K562 (cell line): ENCODE measurements around the gene LCN12. TPM values are rescaled to one million over a fixed set of nuclear protein-coding genes. Genes with fewer than 3 reads are reported as not detected.

Source experiments
- ATAC-seq: fragments of 200-7000 bp; cut with Tn5 transposase; 3 replicates; pipeline ENCODE4 v1.9.1; 2020; ENCODE audit warnings: moderate library complexity
- BruUV-seq: library from RNA; stranded (reverse); fragments of 400-500 nt; replicated peaks from 2 replicates; lab custom pipeline; 2021; lab: Mats Ljungman, UMichigan
- CTCF ChIA-PET: fragments of 300-600 bp; formaldehyde crosslinking; extraction: SDS; loops from one replicate; lab custom pipeline; 2021; ENCODE audit warnings: low intra/inter-chr PET ratio; lab: Yijun Ruan, JAX
- POLR2A ChIA-PET: fragments of 300-600, 350-650 bp; sonication (Branson Sonifier 250); formaldehyde crosslinking; extraction: SDS; loops from one replicate; lab custom pipeline; 2021; ENCODE audit warnings: antibody characterized with exemption, inconsistent platforms; lab: Yijun Ruan, JAX
- DNase-seq, 4 experiments: peaks; one replicate each; pipeline versions ENCODE4 v3.0.0 to v3.0.0-alpha.2; 2011 to 2018; ENCODE audit warnings: low spot score in 3 of 4, mixed read lengths in 3 of 4; ENCODE audit errors: extremely low read depth in 1 of 4
- FAIRE-seq: peaks from 2 replicates; lab custom pipeline; 2011; peaks lifted over from hg19 to GRCh38; lab: Jason Lieb, UNC
- H2AFZ ChIP-seq: 2 replicates; pipeline ENCODE4 v1.6.0; 2011; ENCODE audit warnings: low read depth, low read length, control low read depth, inconsistent platforms
- H3K27ac ChIP-seq: fragments of 200-600 bp; 3 replicates; pipeline ENCODE4 v1.8.0; 2011; ENCODE audit warnings: low read depth, mild to moderate bottlenecking, control low read depth, inconsistent platforms, low read length, moderate library complexity, mixed read lengths; ENCODE audit errors: extremely low read depth
- H3K27me3 ChIP-seq, 2 experiments: fragments of 300-600 bp in 1 of 2; 2 replicates in 1 of 2; 3 replicates in 1 of 2; pipeline versions ENCODE4 v1.6.0 to v1.8.0; 2011; ENCODE audit warnings: inconsistent platforms in 2 of 2, low read length in 2 of 2, mild to moderate bottlenecking in 1 of 2, mixed read lengths in 1 of 2, moderate library complexity in 1 of 2; ENCODE audit not compliant: control insufficient read depth in 2 of 2, insufficient read depth in 2 of 2
- H3K36me3 ChIP-seq: fragments of 300-600 bp; 3 replicates; pipeline ENCODE4 v1.8.0; 2011; ENCODE audit warnings: mild to moderate bottlenecking, low read length, inconsistent platforms; ENCODE audit not compliant: control insufficient read depth, insufficient read depth
- H3K4me1 ChIP-seq, 2 experiments: fragments of 200-600 bp in 1 of 2; replicated peaks in 1 of 2; 2 replicates in 1 of 2; 3 replicates in 1 of 2; pipeline versions ENCODE4 v1.5.1 to v1.8.0; 2011; ENCODE audit warnings: inconsistent platforms in 2 of 2, low read length in 2 of 2, mild to moderate bottlenecking in 1 of 2, mixed read lengths in 1 of 2, moderate library complexity in 1 of 2; ENCODE audit not compliant: control insufficient read depth in 2 of 2, insufficient read depth in 2 of 2
- H3K4me2 ChIP-seq: 2 replicates; pipeline ENCODE4 v1.6.1; 2011; ENCODE audit warnings: low read length, control low read depth, inconsistent platforms, mixed read lengths; ENCODE audit not compliant: insufficient read depth
- H3K4me3 ChIP-seq: fragments of 200-600 bp; sonication (generic), shearing (Covaris generic); 2 replicates; pipeline ENCODE4 v1.5.1; 2016; ENCODE audit warnings: control low read depth, inconsistent platforms
- H3K79me2 ChIP-seq: fragments of 200-600 bp; 3 replicates; pipeline ENCODE4 v1.8.0; 2011; ENCODE audit warnings: low read length, inconsistent platforms; ENCODE audit not compliant: control insufficient read depth, insufficient read depth
- H3K9ac ChIP-seq, 2 experiments: 2 replicates each; pipeline versions ENCODE4 v1.6.0 to v1.6.1; 2011; ENCODE audit warnings: low read depth in 2 of 2, low read length in 2 of 2, control low read depth in 1 of 2, inconsistent platforms in 1 of 2, mild to moderate bottlenecking in 1 of 2, mixed read lengths in 1 of 2; ENCODE audit not compliant: insufficient read depth in 1 of 2
- H3K9me1 ChIP-seq: one replicate; pipeline ENCODE4 v1.6.0; 2011; ENCODE audit warnings: inconsistent platforms, mild to moderate bottlenecking, low read length, moderate library complexity; ENCODE audit not compliant: control insufficient read depth, insufficient read depth
- H3K9me3 ChIP-seq: replicated peaks from 2 replicates; pipeline ENCODE4 v1.5.1; 2011; ENCODE audit warnings: low read depth, low read length, inconsistent platforms; ENCODE audit not compliant: control insufficient read depth, insufficient read depth
- H4K20me1 ChIP-seq: replicated peaks from 2 replicates; pipeline ENCODE4 v1.6.1; 2011; ENCODE audit warnings: low read length, inconsistent platforms, mixed read lengths; ENCODE audit not compliant: control insufficient read depth, insufficient read depth
- NCOA4 ChIP-seq: fragments of 450-650 bp; IDR thresholded peaks from 2 replicates; pipeline ENCODE4 v1.6.1; 2018; ENCODE audit warnings: mild to moderate bottlenecking; ENCODE audit not compliant: partially characterized antibody
- PCBP1 ChIP-seq: fragments of 200-400 bp; formaldehyde crosslinking; IDR thresholded peaks from 2 replicates; pipeline ENCODE4 v1.6.1; 2018; ENCODE audit warnings: mild to moderate bottlenecking, low read depth, low read length; ENCODE audit not compliant: poor library complexity, severe bottlenecking
- POLR2AphosphoS2 ChIP-seq: IDR thresholded peaks from 2 replicates; pipeline ENCODE4 v1.6.1; 2012; ENCODE audit warnings: low read length, improper control_type of control experiment
- RBM22 ChIP-seq: fragments of 200-400 bp; formaldehyde crosslinking; IDR thresholded peaks from 2 replicates; pipeline ENCODE4 v1.6.1; 2018; ENCODE audit warnings: low read length, low read depth; ENCODE audit not compliant: poor library complexity, severe bottlenecking
- STAG1 ChIP-seq: sonication (generic); formaldehyde crosslinking; IDR thresholded peaks from 2 replicates; pipeline ENCODE4 v1.5.0; 2020; ENCODE audit warnings: missing genetic modification reagents, borderline replicate concordance
- ZC3H8 ChIP-seq: fragments of 450-650 bp; IDR thresholded peaks from 2 replicates; pipeline ENCODE4 v1.6.1; 2017
- ZFPM2 ChIP-seq: fragments of 250-450 bp; sonication (Bioruptor Pico); IDR thresholded peaks from 2 replicates; pipeline ENCODE4 v1.5.1; 2022; ENCODE audit warnings: mild to moderate bottlenecking
- ZNF3 ChIP-seq: fragments of 250-450 bp; sonication (Bioruptor Pico); IDR thresholded peaks from 2 replicates; pipeline ENCODE4 v1.5.0; 2021; ENCODE audit warnings: mild to moderate bottlenecking, moderate library complexity
- ZNF830 ChIP-seq: fragments of 250-450 bp; sonication (Bioruptor Pico); IDR thresholded peaks from 2 replicates; pipeline ENCODE4 v1.5.0; 2021; ENCODE audit warnings: mild to moderate bottlenecking
- WGBS: fragments of 100-300 bp; shearing (Covaris generic); methylation state at CpG from one replicate; pipeline ENCODE4 v1.1.6; 2016; ENCODE audit warnings: low coverage, mixed read lengths; ENCODE audit not compliant: insufficient coverage; ENCODE audit errors: missing lambda C conversion rate; 5-methylcytosine and 5-hydroxymethylcytosine counted together
- in situ Hi-C: fragments of 300-500 bp; cut with MboI; formaldehyde crosslinking; loops from 4 replicates; pipeline ENCODE4 v1.15.0; 2018; ENCODE audit warnings: inconsistent platforms, mixed read lengths
- intact Hi-C: fragments of 100-400 bp; cut with micrococcal nuclease; formaldehyde crosslinking; loops from 2 replicates; pipeline ENCODE4 v1.14.2; 2022
- polyA plus RNA-seq, 8 experiments: library from polyadenylated mRNA; depleted of rRNA in 4 of 8; stranded (reverse) in 5 of 8; unstranded in 3 of 8; fragments of >200 nt; fragmentation: Nextera tagmentation in 2 of 8; fragmentation: Illumina TruSeq in 1 of 8; extraction: Ambion mirVana in 2 of 8; extraction: Trizol in 1 of 8; gene quantifications; 2 replicates each; pipeline versions ENCODE4 v1.2.1 to v1.2.3, GENCODE V29; 2011 to 2014; ENCODE audit warnings: inconsistent platforms in 1 of 8, missing spikeins in 1 of 8
- total RNA-seq, 7 experiments: library from RNA; depleted of rRNA in 6 of 7; stranded (reverse); fragments of >200 nt in 6 of 7; fragmentation: Illumina TruSeq in 2 of 7; extraction: Trizol in 2 of 7; gene quantifications; 2 replicates each; pipeline versions ENCODE4 v1.2.1 to v1.2.3, GENCODE V29; 2011 to 2021; ENCODE audit warnings: low replicate concordance in 1 of 7
- TF ChIP-seq, protein P1 (sequence below): fragments of 250-450 bp; sonication (Bioruptor Pico); IDR thresholded peaks from 2 replicates; pipeline ENCODE4 v1.8.0; 2022; ENCODE audit warnings: moderate library complexity, mild to moderate bottlenecking, inconsistent platforms
- TF ChIP-seq, protein P2 (sequence below): sonication (generic); formaldehyde crosslinking; IDR thresholded peaks from 2 replicates; pipeline ENCODE4 v1.9.0; 2022; ENCODE audit warnings: mild to moderate bottlenecking, missing genetic modification reagents
- TF ChIP-seq, protein P3 (sequence below), 3 experiments: fragments of 200-800 bp in 1 of 3; sonication (Bioruptor generic) in 1 of 3; sonication (generic) in 1 of 3; formaldehyde crosslinking in 1 of 3; IDR thresholded peaks; 2 replicates each; pipeline versions ENCODE4 v1.6.1 to v1.8.0; 2016 to 2022; ENCODE audit warnings: mild to moderate bottlenecking in 2 of 3, missing compliant biosample characterization in 2 of 3, missing genetic modification characterization in 2 of 3, missing genetic modification reagents in 1 of 3

The LCN12 gene
- total and polyA plus RNA-seq, 9 of the 15 experiments (the other 6 are each of a cell fraction or from before 2014, with no cell fraction given): 0.05 TPM; not detected in 8

DNA sequence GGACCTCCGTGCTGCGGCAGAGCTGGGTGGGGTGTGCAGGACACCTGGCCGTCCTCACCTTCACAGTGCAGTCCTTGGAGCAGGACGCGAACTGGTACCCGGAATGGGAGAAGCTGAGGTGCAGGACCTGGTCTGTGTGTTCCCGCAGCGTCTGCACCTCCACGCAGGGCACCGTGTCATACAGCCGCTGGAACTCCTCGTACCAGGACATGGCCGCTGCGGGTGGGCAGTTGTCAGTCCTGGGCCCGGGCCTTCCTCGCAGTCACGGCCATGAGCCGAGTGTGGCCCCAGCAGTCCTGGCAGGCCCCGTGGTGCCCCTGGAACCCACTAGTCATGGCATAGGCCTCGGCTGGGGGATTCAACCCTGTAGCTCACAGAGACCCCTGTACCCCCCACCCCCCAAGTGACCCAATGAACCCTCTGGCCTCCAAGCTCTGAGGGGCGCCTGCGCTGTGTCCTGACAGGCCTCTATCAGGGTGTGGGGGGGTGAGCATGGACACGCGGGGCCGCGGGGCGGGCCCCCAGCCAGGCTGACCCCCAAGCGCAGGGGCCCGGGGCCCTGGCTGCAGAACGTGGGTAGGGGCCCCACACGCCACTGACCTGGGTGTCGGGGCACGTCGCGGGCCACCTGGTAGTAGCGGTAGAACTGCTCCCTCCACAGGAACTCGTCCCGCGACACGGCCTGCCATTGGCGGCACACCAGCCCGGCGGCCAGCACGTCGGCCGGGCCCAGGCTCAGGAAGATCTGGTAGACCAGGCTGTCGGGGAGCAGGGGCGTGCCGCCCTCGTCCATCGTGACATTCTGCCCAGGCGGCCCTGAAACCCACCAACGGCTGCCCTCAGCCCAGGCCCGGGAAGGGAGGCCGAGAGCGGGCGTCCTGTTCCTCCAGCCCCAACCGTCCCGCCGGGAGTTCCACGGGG, 8.5 kb upstream of the LCN12 start:
- ChIA-PET CTCF (no interaction called here), POLR2A (interaction anchor here (0.6 to 1.2 kb wide), 6 partner anchors 13 to 105 kb away, joined by 3 to 4 read pairs (median 4); partner anchors contain the start of gene PAXX)
- intact Hi-C loops (loop anchor here (2.0 to 5.0 kb wide), 2 partner anchors 85 to 96 kb away; partner anchors contain the start of genes ABCA2 and PHPT1), in situ Hi-C loops (no loop called here)
- H3K36me3 ChIP-seq: peaks cover 44% of the 10 kb centered on the region; the same call in 2 of the 3 replicates
- 17% methylated on average over 46 of the region's 61 CpGs for WGBS
- peaks cover 26% of the 10 kb centered on the region for H3K79me2 ChIP-seq
- no peaks in the 10 kb centered on the region for H4K20me1 ChIP-seq
- no peaks in the 10 kb centered on the region for H3K27me3 ChIP-seq
- ATAC-seq (peak; percentile 36), FAIRE-seq (no peak), DNase-seq (peak; percentile 50 to 74 (median 64))
- peak overlapping the region; percentile 91 for H3K27ac ChIP-seq
- H3K9ac ChIP-seq: peak overlapping the region; percentile 90 to 98
- TSS peak; percentile 48 for BruUV-seq
- no peaks in the 10 kb centered on the region for H3K9me3 ChIP-seq
- peaks cover 5% of the 10 kb centered on the region for H3K9me1 ChIP-seq
- peak overlapping the region; percentile 81; the same call in 1 of the 2 replicates for H2AFZ ChIP-seq
- peak overlapping the region; percentile 95 for H3K4me3 ChIP-seq
- peak overlapping the region; percentile 88 for H3K4me2 ChIP-seq
- peaks cover 24 to 89% of the 10 kb centered on the region in 2 experiments for H3K4me1 ChIP-seq
- TF ChIP-seq ZNF830 (CRISPR knock-in tag) (0 out of 2 replicates have a peak, but pooled peaks have one; percentile 17), ZFPM2 (CRISPR knock-in tag) (no peak), STAG1 (CRISPR knock-in tag) (no peak), NCOA4 (no peak), POLR2AphosphoS2 (peak; percentile 53; the same call in 1 of the 2 replicates), RBM22 (peak; percentile 16), PCBP1 (peak; percentile 32), ZNF3 (CRISPR knock-in tag) (no peak), ZC3H8 (no peak)
- TF ChIP-seq, protein P1, sequence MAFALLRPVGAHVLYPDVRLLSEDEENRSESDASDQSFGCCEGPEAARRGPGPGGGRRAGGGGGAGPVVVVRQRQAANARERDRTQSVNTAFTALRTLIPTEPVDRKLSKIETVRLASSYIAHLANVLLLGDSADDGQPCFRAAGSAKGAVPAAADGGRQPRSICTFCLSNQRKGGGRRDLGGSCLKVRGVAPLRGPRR (CRISPR knock-in tag): no peak
- TF ChIP-seq, protein P2, sequence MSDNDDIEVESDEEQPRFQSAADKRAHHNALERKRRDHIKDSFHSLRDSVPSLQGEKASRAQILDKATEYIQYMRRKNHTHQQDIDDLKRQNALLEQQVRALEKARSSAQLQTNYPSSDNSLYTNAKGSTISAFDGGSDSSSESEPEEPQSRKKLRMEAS (CRISPR knock-in tag): peak; percentile 37
- TF ChIP-seq, protein P3, sequence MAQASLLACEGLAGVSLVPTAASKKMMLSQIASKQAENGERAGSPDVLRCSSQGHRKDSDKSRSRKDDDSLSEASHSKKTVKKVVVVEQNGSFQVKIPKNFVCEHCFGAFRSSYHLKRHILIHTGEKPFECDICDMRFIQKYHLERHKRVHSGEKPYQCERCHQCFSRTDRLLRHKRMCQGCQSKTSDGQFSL (CRISPR knock-in tag; IDR thresholded peaks at IDR 0.05): peak; percentile 63; the same call in 1 of the 2 replicates
- TF ChIP-seq, protein P3 (tag; IDR thresholded peaks at IDR 0.05): peak in 1 of 2 experiments; percentile 64; a peak in 1 of 4 replicates
